HG02588 (cell line): ENCODE data around the gene ABCA3.

Source experiments
- ATAC-seq: cut with Tn5 transposase; IDR thresholded peaks from one replicate; pipeline ENCODE4 v1.9.1; 2021; ENCODE audit warnings: mild to moderate bottlenecking, moderate library complexity; ENCODE audit not compliant: unreplicated experiment

Gene ABCA3

GRCh38 chr16:2237102-2237482, 103.4 kb downstream of the ABCA3 start:
- ATAC-seq, result no peak

- no peak for ATAC-seq
These were observed 104.0 kb downstream of the ABCA3 start, which contains the start of gene DNASE1L2 for GRCh38 chr16:2236337-2237101. TSS of gene DNASE1L2 (plus strand) at chr16:2236444. CDS start at chr16:2236817, 373 bp downstream.

- ATAC-seq, result no peak
These were observed 104.7 kb downstream of the ABCA3 start for GRCh38 chr16:2235695-2236336.

GRCh38 chr16:2235234-2235651, 105.3 kb downstream of the ABCA3 start:
- ATAC-seq, result no peak

- ATAC-seq, result no peak
These were observed 105.7 kb downstream of the ABCA3 start for GRCh38 chr16:2234813-2235170.

- no peak for ATAC-seq
These were observed 106.4 kb downstream of the ABCA3 start for GRCh38 chr16:2233872-2234812.

GRCh38 chr16:2233046-2233775, 107.3 kb downstream of the ABCA3 start:
- ATAC-seq, result no peak

- ATAC-seq, result no peak
These were observed 108.2 kb downstream of the ABCA3 start for GRCh38 chr16:2232094-2232990.

GRCh38 chr16:2231016-2231931, 109.3 kb downstream of the ABCA3 start:
- ATAC-seq, result no peak

GRCh38 chr16:2230376-2230775, 110.2 kb downstream of the ABCA3 start:
- ATAC-seq, result no peak

GRCh38 chr16:2229632-2230250, 110.8 kb downstream of the ABCA3 start:
- no peak for ATAC-seq

- no peak for ATAC-seq
These were observed 111.4 kb downstream of the ABCA3 start for GRCh38 chr16:2229091-2229490.

- no peak for ATAC-seq
These were observed 112.2 kb downstream of the ABCA3 start for GRCh38 chr16:2228161-2228824.

GRCh38 chr16:2226918-2227317, 113.6 kb downstream of the ABCA3 start:
- ATAC-seq, result no peak

GRCh38 chr16:2226245-2226793, 114.2 kb downstream of the ABCA3 start:
- no peak for ATAC-seq
